Measurements from ENCODE around the gene ACOX2. TPM values are rescaled to one million over a fixed set of nuclear protein-coding genes. Genes with fewer than 3 reads are reported as not detected.

ACOX2 gene
- 10 to 100 TPM; 17.0 to 27.9 (median 24.1) TPM for total RNA-seq

- no peak for TF ChIP-seq CTCF (IDR thresholded peaks at IDR 0.05; ENCODE audit: low read depth)
These were observed at the start of gene ACOX2 for GRCh38 chr3:58536501-58537411. Gene ACOX2 (minus strand): TSS chr3:58537190. CDS start chr3:58535106, 2,084 bp downstream.

- no peak for TF ChIP-seq CTCF (IDR thresholded peaks at IDR 0.05; ENCODE audit: low read depth)
These were observed 49.0 kb upstream of the ACOX2 start for GRCh38 chr3:58585994-58586393.

GRCh38 chr3:58585005-58585786 is 48.2 kb upstream of the ACOX2 start:
- TF ChIP-seq CTCF (IDR thresholded peaks at IDR 0.05; ENCODE audit: low read depth): no peak

GRCh38 chr3:58584690-58585004 is 47.7 kb upstream of the ACOX2 start:
- no peak for TF ChIP-seq CTCF (IDR thresholded peaks at IDR 0.05; ENCODE audit: low read depth)

GRCh38 chr3:58581328-58582091 is 44.5 kb upstream of the ACOX2 start:
- no peak for TF ChIP-seq CTCF (IDR thresholded peaks at IDR 0.05; ENCODE audit: low read depth)

GRCh38 chr3:58580826-58581327 is 43.9 kb upstream of the ACOX2 start:
- TF ChIP-seq CTCF (IDR thresholded peaks at IDR 0.05; ENCODE audit: low read depth): no peak
